ENCODE results near the gene CHID1.

DNA sequence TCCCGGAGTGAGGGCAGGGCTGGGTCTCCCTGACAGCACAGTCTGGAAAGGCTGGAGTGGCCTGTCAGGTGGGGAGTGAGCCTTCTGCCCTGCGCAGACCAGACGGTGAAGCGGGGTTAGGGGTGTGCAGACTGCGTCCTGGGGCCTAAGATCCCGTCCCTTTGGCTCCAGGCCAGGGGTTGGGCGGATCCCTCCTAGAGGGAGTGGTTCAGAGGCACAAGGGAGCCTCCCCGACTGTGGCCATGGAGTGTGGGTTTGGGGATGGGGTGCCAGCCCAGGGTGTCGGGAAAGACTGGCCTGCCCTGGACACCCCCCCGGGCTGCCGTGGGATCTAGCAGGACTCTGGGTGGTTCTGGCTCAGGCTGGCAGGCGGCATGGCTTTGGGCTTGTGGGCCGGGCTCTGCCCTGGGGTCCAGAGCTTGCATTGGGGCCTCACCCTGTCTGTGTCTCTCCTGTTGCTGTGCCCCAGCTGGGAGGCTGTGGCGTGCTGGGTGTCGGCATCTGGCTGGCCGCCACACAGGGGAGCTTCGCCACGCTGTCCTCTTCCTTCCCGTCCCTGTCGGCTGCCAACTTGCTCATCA lies 48.4 kb downstream of the CHID1 start:
- TF ChIP-seq EZH2phosphoT487 (IDR thresholded peaks at IDR 0.05; ENCODE audit: unreplicated experiment) = no peak
- TF ChIP-seq, protein P1, sequence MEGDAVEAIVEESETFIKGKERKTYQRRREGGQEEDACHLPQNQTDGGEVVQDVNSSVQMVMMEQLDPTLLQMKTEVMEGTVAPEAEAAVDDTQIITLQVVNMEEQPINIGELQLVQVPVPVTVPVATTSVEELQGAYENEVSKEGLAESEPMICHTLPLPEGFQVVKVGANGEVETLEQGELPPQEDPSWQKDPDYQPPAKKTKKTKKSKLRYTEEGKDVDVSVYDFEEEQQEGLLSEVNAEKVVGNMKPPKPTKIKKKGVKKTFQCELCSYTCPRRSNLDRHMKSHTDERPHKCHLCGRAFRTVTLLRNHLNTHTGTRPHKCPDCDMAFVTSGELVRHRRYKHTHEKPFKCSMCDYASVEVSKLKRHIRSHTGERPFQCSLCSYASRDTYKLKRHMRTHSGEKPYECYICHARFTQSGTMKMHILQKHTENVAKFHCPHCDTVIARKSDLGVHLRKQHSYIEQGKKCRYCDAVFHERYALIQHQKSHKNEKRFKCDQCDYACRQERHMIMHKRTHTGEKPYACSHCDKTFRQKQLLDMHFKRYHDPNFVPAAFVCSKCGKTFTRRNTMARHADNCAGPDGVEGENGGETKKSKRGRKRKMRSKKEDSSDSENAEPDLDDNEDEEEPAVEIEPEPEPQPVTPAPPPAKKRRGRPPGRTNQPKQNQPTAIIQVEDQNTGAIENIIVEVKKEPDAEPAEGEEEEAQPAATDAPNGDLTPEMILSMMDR (conservative IDR thresholded peaks at IDR 0.05; ENCODE audit: low read depth in 2 of 2) = no peak

Data from GM23338 (cell line).